Measurements from ENCODE around the gene SEPTIN1. TPM values are rescaled to one million over a fixed set of nuclear protein-coding genes. Genes with fewer than 3 reads are reported as not detected.
"Not testable (repeated sequence)": the region's sequence is repeated elsewhere in the genome, so short reads cannot be mapped to it uniquely, and the experiment has no call there.

SEPTIN1 gene
- total RNA-seq, 4 donors from 2014 or later = 0.39 to 1.2 (median 0.91) TPM; not detected in 1

DNA sequence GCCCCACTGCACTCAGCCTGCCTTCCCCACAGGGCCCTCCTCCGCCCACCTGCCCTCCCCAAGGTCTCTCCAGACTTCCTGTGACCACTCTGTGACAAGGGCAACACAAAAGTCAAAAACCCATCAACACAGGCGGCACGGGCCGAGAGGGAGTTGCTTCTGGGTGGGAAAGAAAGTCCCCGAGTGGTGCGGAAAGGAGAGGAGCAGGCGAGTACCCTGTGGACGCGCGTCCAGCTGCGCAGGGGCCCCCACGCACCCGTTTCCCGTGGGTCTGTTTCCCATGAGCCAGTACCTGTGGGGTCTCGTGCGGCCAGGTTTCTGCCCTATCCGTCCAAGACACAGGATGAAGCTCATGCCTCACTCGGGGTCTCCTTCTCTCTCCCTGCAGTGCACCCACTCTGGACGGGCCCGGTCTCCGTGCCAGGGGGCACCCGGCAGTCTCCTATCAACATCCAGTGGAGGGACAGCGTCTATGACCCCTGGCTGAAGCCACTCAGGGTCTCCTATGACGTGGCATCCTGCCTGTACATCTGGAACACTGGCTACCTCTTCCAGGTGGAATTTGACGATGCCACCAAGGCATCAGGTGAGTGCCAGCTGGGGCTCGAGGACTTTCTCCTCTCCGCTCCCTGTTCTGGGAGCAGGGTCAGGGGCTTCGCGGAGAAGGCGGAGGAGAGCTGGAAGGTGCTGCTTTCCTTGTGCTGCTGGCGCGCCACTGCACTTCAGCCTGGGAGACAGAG lies 39.4 kb downstream of the SEPTIN1 start:
- DNase-seq (ENCODE audit: low spot score in 2 of 2) = peak in 1 of 2 donors; percentile 78
- TF ChIP-seq, protein P1, sequence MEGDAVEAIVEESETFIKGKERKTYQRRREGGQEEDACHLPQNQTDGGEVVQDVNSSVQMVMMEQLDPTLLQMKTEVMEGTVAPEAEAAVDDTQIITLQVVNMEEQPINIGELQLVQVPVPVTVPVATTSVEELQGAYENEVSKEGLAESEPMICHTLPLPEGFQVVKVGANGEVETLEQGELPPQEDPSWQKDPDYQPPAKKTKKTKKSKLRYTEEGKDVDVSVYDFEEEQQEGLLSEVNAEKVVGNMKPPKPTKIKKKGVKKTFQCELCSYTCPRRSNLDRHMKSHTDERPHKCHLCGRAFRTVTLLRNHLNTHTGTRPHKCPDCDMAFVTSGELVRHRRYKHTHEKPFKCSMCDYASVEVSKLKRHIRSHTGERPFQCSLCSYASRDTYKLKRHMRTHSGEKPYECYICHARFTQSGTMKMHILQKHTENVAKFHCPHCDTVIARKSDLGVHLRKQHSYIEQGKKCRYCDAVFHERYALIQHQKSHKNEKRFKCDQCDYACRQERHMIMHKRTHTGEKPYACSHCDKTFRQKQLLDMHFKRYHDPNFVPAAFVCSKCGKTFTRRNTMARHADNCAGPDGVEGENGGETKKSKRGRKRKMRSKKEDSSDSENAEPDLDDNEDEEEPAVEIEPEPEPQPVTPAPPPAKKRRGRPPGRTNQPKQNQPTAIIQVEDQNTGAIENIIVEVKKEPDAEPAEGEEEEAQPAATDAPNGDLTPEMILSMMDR (IDR thresholded peaks at IDR 0.05) = no peak
- TF ChIP-seq POLR2A (IDR thresholded peaks at IDR 0.05) = no peak
- WGBS, 2 donors = 92 to 94% methylated on average over 28 to 32 of the region's 32 CpGs
- intact Hi-C loops (cut with DNase I; ENCODE audit: low total_unique reads) = no loop called here
- no peak overlapping the region for H3K4me3 ChIP-seq (ENCODE audit: low read depth, poor library complexity, severe bottlenecking)

DNA sequence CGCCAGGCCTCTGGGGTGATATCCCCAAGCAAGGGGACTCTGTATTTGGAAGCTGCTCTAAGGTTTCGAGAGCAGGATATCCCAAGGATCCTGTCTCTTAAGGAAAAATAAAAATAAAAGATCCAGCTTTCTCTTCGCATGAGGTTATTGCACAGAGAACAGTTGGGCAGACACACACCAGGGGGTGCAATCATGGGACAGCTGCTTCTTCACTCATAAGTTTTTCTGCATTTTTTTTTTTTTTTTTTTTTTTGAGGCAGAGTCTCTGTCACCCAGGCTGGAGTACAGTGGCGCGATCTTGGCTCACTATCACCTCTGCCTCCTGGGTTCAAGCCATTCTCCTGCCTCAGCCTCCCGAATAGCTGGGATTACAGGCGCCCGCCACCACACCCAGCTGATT lies 40.4 kb downstream of the SEPTIN1 start:
- H3K4me3 ChIP-seq (ENCODE audit: low read depth, poor library complexity, severe bottlenecking); intact Hi-C loops (cut with DNase I; ENCODE audit: low total_unique reads): not testable (repeated sequence)
- peak in 1 of 2 donors; percentile 20 for DNase-seq (ENCODE audit: low spot score in 2 of 2)
- WGBS, 2 donors = 89 to 93% methylated on average over 8 of the region's 8 CpGs

DNA sequence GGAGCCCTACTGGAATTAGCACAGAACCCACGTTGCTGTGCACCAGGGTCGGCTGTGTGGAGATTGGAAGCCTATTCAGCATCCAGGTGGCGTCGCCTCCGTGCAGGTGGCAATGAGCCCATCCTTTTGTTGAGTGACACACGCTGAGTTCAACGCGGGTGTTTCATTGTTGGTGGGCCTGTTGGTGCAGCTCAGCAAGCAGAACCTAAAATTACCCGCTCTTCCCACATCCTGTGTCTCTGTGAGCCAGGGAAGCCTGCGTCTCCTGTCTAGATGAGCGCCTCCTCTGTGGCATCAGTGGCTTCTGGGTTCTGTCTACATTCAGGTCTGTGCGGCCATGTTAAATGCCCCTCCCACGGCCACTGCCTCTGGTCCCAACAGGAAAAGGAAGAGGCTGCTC lies 41.7 kb downstream of the SEPTIN1 start:
- WGBS, 2 donors = 84 to 87% methylated on average over 10 to 12 of the region's 13 CpGs

DNA sequence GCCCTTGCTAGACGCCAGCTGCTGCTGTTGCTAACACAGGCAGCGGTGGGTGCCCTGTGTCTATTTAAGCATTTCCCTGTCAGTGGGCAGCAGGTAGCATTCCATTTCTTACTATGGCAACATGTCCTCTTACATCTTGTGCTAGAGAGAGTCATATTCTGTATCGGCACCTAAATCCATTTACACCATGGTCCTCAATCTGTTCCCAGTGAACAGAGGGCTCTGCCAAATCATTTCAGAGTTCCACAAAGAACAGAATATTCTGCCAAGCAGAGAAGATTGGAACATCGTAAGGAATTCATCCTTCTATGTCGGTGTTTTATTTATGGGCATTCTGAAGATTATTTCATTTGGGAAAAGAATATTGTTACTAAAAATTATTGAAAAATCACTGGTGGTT lies 43.6 kb downstream of the SEPTIN1 start:
- WGBS, 2 donors = 81 to 87% methylated on average over 5 of the region's 5 CpGs
- H3K4me3 ChIP-seq (ENCODE audit: low read depth, poor library complexity, severe bottlenecking); DNase-seq (ENCODE audit: low spot score in 2 of 2); intact Hi-C loops (cut with DNase I; ENCODE audit: low total_unique reads): not testable (repeated sequence)

More for the DNA sequence above, 41.7 kb downstream of the SEPTIN1 start:
- H3K4me3 ChIP-seq (ENCODE audit: low read depth, poor library complexity, severe bottlenecking) = no peak overlapping the region
- DNase-seq (ENCODE audit: low spot score in 2 of 2) = peak in 1 of 2 donors; percentile 50
- intact Hi-C loops (cut with DNase I; ENCODE audit: low total_unique reads) = no loop called here
- no peak for TF ChIP-seq POLR2A (IDR thresholded peaks at IDR 0.05)
- TF ChIP-seq, protein P1 (IDR thresholded peaks at IDR 0.05) = no peak

DNA sequence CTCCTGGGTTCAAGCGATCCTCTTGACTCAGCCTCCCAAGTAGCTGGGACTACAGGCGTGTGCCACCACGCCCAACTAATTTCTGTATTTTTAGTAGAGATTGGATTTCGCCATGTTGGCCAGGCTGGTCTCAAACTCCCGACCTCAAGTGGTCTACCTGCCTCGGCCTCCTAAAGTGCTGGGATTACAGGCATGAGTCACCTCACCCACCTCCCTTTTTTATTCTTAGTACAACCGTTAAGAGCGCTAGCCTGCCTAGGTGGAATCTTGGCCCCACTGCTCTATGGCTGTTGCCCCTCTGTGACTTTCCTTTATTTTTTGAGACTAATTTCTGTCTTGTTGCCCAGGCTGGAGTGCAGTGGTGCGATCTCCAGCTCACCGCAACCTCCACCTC lies 44.4 kb downstream of the SEPTIN1 start:
- DNase-seq (ENCODE audit: low spot score in 2 of 2) = peak in 1 of 2 donors; percentile 39
- WGBS, 2 donors = 91 to 95% methylated on average over 10 of the region's 10 CpGs
- intact Hi-C loops (cut with DNase I; ENCODE audit: low total_unique reads); H3K4me3 ChIP-seq (ENCODE audit: low read depth, poor library complexity, severe bottlenecking): not testable (repeated sequence)

DNA sequence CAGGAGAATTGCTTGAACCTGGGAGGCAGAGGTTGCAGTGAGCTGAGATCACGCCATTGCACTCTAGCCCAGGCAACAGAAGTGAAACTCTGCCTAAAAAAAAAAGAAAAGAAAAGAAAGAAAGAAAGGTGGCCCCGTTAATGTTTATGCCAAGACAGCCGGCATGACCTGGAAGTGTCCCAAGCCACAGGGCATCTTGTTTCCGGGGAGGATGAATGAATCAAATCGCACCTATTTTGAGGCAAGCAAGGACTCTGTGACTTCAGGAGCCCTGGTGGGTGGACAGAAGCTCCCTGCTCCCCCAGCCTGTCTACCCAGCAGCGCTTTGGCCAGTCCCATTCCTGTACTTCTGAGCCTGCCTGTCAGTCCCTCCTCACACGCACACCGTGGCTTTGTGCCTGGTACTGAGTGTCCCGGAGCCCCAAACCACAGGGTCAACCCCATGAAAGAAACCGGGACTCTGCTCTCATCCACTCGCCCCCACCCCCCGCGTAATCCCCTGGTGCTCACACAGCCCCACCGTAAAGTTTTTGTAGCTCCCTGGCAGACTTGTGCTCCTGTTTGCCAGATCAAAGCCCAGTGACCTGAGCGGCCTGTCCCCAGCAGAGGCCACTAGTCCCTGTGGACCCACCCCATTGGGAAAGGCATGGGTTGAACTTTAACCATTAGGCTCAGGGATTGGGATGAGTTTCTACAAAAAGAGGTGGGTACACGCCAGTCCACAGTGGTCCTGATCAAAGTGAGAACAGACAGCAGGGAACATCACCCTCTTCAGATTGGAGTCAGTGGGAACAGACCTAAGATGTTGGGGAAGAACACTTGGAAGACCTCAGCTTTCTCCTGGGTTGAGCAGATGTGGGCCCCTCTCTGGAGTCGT lies 46.5 kb downstream of the SEPTIN1 start:
- intact Hi-C loops (cut with DNase I; ENCODE audit: low total_unique reads) = no loop called here
- H3K4me3 ChIP-seq (ENCODE audit: low read depth, poor library complexity, severe bottlenecking) = no peak overlapping the region
- TF ChIP-seq POLR2A (IDR thresholded peaks at IDR 0.05) = no peak
- TF ChIP-seq, protein P1 (IDR thresholded peaks at IDR 0.05) = no peak
- DNase-seq (ENCODE audit: low spot score in 2 of 2) = no peak
- 41 to 48% methylated on average over 16 to 17 of the region's 17 CpGs for WGBS, 2 donors

DNA sequence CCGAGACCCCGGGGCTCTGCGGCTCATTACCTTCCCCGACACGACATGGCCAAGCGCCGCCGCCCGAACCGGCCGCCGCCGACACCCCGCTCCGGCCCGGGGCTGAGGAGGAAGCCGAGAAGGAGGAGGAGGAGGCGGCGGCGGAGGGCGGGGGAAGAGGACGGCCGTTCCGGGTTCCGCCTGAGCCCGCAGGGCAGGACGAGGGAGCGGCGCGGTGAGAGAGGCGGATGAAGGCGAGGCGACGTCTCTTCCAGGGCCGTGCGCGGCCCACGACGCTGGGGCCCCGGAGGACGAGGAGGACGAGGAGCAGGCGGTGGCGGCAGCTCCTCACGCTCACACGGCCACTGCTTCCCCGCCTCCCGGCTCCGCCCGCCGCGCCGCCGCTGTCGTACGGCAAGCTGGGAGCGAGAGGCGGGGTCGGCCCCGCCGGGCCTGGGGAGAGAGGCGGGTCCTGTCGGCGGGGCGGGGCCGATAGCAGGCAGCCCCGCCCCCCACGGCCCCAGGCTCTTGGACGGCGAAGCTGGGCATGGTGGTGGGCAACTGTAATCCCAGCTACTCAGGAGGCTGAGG lies 47.2 kb downstream of the SEPTIN1 start:
- intact Hi-C loops (cut with DNase I; ENCODE audit: low total_unique reads) = not testable (repeated sequence)
- TF ChIP-seq, protein P1 (IDR thresholded peaks at IDR 0.05) = peak in 1 of 3 donors; percentile 15
- 1% methylated on average over 43 to 68 of the region's 70 CpGs for WGBS, 2 donors
- peak overlapping the region; percentile 58 for H3K4me3 ChIP-seq (ENCODE audit: low read depth, poor library complexity, severe bottlenecking)
- DNase-seq (ENCODE audit: low spot score in 2 of 2) = peak; percentile 73 to 96

DNA sequence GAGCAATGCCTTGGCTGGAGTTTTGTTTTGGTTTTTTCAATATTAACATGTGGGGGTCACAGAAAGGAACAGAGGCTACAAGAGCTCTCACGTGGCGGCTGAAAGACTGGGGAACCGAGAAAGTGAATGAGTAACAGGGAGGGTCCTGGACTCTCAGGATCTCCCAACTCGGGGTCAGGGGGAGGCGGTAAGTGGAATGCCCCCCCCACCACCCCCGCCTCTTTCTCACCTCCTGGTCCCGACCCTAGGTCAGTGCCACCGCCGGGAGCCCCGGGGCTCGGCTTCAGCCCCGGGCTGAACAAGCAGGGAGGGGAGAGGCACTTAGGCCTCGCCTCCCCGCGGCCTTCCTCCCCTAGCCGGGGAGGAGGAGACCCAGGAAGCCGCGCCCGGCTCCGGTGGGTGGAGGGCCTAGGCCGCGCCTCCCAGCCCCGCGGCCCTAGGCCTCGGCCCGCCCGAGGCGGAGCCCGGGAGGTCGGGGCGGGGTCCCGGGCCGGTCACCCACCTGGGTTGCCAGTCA lies 47.8 kb downstream of the SEPTIN1 start:
- DNase-seq (ENCODE audit: low spot score in 2 of 2) = peak in 1 of 2 donors; percentile 95
- peak overlapping the region; percentile 58 for H3K4me3 ChIP-seq (ENCODE audit: low read depth, poor library complexity, severe bottlenecking)
- intact Hi-C loops (cut with DNase I; ENCODE audit: low total_unique reads) = not testable (repeated sequence)
- 0 to 1% methylated on average over 6 to 13 of the region's 33 CpGs for WGBS, 2 donors

Measured in lower leg skin (tissue), 4 donors.